AG20443 (cell line): Measurements from ENCODE around the gene ST3GAL4.
"Not testable (repeated sequence)": the region's sequence is repeated elsewhere in the genome, so short reads cannot be mapped to it uniquely, and the experiment has no call there.

Source experiments
- DNase-seq: peaks from one replicate; pipeline ENCODE4 v3.0.0; 2012; ENCODE audit warnings: low spot score, mixed read lengths

ST3GAL4 gene

GRCh38 chr11:126364735-126365134 is 9.2 kb downstream of the ST3GAL4 start:
- not testable (repeated sequence) for DNase-seq

DNA sequence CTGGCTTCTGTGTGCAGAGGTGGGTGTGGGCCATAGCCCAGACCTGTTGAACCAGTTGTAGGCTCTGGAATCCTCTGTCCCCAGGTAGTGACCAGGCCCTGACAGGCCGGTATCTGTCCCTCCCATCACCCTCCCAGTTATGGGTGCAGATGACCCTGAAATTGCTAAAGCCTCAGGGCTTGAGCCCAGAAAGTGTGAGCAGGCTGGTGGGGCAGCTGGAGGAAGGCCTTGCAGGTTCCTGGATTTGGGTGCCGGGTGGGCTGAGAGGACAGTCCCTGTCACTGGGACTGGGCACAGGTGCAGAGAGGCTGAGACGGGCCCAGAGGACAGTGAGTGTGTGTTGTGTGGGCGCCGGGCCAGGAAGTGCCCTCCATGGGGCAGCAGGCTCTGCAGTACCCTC is 10.0 kb downstream of the ST3GAL4 start:
- not testable (repeated sequence) for DNase-seq

DNA sequence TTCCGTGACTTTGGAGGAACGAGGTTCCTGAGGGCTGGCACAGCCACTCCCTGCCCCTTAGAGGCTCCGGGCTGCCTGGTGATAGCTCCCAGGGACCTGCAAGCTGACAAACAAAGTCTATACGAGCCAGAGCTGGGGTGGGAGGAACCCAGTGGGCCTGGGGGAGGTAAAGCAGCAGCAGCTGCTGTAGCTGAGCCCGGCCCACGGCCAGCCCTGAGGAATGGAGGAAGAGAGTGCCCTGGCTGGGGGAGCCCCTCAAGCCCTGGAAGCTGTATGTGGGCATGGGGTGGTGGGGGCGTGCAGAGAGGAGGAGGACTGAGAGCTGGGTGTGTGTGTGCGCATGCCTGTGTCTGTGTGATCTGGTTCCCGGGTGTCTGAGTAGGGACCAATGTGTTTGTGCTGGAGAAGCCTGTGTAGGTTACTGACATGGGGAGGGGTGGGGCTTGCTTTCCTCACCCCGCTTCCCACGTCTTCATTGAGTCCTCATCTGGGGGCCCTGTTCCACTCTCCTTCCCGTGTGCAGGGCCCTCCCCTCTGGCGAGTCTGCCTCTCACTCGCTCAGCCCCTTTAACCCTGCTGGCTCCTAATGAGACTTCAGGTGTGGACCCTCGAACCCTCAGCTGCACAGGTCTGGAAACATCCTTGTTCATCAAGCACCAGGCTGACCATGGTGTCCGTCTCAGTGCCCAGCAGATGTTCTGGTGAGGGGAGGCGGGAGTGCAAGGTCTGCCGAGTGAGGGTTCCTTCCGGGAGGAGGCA is 10.8 kb downstream of the ST3GAL4 start:
- no peak for DNase-seq

- DNase-seq, result not testable (repeated sequence)
Measured at GRCh38 chr11:126366823-126367654, 11.6 kb downstream of the ST3GAL4 start.

GRCh38 chr11:126367806-126368205 is 12.3 kb downstream of the ST3GAL4 start:
- DNase-seq, result not testable (repeated sequence)

- DNase-seq, result not testable (repeated sequence)
Measured at GRCh38 chr11:126368336-126369119, 13.0 kb downstream of the ST3GAL4 start.

GRCh38 chr11:126370016-126370415 is 14.5 kb downstream of the ST3GAL4 start:
- no peak for DNase-seq

DNA sequence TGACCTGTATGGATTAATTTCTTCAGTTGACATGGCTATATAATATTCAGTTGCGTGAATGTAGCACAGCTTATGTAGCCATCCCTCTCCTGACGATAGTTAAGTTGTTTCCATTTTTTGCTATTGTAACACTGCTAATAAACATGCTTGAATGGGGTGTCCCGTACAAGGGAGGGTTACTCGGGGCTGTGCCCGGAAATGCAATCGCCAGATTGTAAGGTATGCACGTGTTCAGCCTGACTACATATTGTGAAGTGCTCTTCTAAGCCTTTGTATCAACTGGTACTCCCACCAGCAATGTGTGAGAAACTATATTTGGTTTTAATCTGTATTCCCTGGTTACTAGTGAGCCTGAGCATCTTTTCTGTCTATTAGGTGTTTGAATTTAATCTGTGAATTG is 16.1 kb downstream of the ST3GAL4 start:
- no peak for DNase-seq

DNA sequence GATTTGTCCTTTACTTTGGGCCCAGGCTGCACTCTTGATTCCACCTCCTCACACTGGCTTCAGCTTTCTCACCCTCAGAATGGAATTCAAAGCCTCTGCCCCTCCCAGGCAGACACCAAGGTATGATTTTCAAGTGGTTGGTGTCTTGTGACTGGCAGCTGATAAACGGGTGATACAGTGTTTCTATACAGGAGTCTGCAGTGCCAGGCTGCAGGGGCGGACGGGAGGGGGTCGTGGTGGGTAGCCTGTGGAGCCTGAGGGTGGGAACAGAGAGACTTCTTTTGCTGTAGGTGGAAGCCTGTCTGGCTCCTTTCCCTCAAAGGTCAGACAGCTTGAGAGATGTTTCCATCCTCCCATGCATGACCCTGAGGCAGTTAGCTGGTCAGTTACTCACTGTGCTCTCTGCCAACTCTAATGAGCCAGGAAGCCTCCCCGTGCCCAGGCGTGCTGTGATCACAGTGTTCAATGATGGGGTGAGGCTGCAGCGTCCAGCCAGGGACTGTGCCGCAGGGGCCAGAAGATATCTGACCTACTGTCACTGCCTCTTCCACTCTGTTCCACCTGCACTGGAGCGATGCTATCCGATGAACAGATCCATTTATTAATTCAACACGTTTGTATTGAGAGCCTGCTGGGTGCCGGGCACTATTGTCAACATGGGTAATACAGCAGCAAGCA is 18.0 kb downstream of the ST3GAL4 start:
- DNase-seq, result not testable (repeated sequence)

GRCh38 chr11:126374562-126375300 is 19.2 kb downstream of the ST3GAL4 start:
- not testable (repeated sequence) for DNase-seq

GRCh38 chr11:126375726-126376125 is 20.2 kb downstream of the ST3GAL4 start:
- DNase-seq, result no peak

GRCh38 chr11:126378763-126379162 is 23.3 kb downstream of the ST3GAL4 start:
- no peak for DNase-seq

GRCh38 chr11:126380909-126381308 is 25.4 kb downstream of the ST3GAL4 start:
- no peak for DNase-seq

- DNase-seq, result not testable (repeated sequence)
Measured at GRCh38 chr11:126381960-126382359, 26.5 kb downstream of the ST3GAL4 start.

DNA sequence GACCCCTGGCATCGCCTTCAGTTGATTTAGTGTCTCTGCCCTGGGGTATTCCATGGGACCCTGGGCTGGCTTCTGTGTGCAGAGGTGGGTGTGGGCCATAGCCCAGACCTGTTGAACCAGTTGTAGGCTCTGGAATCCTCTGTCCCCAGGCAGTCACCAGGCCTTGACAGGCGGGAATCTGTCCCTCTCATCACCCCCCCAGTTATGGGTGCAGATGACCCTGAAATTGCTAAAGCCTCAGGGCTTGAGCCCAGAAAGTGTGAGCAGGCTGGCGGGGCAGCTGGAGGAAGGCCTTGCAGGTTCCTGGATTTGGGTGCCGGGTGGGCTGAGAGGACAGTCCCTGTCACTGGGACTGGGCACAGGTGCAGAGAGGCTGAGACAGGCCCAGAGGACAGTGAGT is 27.2 kb downstream of the ST3GAL4 start:
- DNase-seq, result not testable (repeated sequence)

- DNase-seq, result no peak
Measured at GRCh38 chr11:126383339-126384335, 28.2 kb downstream of the ST3GAL4 start.

GRCh38 chr11:126384449-126385070 is 29.1 kb downstream of the ST3GAL4 start:
- no peak for DNase-seq

GRCh38 chr11:126385991-126386728 is 30.7 kb downstream of the ST3GAL4 start:
- no peak for DNase-seq

- not testable (repeated sequence) for DNase-seq
Measured at GRCh38 chr11:126386729-126387071, 31.2 kb downstream of the ST3GAL4 start.
